Ectodermal cell (in vitro differentiated cells): ENCODE measurements around the gene CENPX.

Experiments
- H3K27ac ChIP-seq: 2 replicates; pipeline ENCODE4 v1.7.0; 2013; ENCODE audit warnings: mild to moderate bottlenecking, low read depth, low read length; ENCODE audit not compliant: insufficient read depth, poor library complexity, severe bottlenecking
- H3K27me3 ChIP-seq: 2 replicates; pipeline ENCODE4 v1.7.0; 2013; ENCODE audit warnings: mild to moderate bottlenecking, low read length; ENCODE audit not compliant: insufficient read depth, control insufficient read depth, poor library complexity, severe bottlenecking
- H3K36me3 ChIP-seq: one replicate; pipeline ENCODE4 v1.7.0; 2013; ENCODE audit warnings: low read length; ENCODE audit not compliant: control insufficient read depth, insufficient read depth
- H3K4me1 ChIP-seq: one replicate; pipeline ENCODE4 v1.7.0; 2013; ENCODE audit warnings: low read length; ENCODE audit not compliant: control insufficient read depth, insufficient read depth
- H3K4me3 ChIP-seq: 2 replicates; pipeline ENCODE4 v1.7.0; 2013; ENCODE audit warnings: low read depth, low read length, control low read depth; ENCODE audit not compliant: insufficient read depth
- H3K9me3 ChIP-seq: 2 replicates; pipeline ENCODE4 v1.7.0; 2013; ENCODE audit warnings: mild to moderate bottlenecking, low read length, moderate library complexity; ENCODE audit not compliant: control insufficient read depth
- WGBS, 2 experiments: methylation state at CpG; one replicate each; pipeline ENCODE4 v1.1.7; 2013; ENCODE audit warnings: missing lambda C conversion rate in 2 of 2; 5-methylcytosine and 5-hydroxymethylcytosine counted together

Gene CENPX

DNA sequence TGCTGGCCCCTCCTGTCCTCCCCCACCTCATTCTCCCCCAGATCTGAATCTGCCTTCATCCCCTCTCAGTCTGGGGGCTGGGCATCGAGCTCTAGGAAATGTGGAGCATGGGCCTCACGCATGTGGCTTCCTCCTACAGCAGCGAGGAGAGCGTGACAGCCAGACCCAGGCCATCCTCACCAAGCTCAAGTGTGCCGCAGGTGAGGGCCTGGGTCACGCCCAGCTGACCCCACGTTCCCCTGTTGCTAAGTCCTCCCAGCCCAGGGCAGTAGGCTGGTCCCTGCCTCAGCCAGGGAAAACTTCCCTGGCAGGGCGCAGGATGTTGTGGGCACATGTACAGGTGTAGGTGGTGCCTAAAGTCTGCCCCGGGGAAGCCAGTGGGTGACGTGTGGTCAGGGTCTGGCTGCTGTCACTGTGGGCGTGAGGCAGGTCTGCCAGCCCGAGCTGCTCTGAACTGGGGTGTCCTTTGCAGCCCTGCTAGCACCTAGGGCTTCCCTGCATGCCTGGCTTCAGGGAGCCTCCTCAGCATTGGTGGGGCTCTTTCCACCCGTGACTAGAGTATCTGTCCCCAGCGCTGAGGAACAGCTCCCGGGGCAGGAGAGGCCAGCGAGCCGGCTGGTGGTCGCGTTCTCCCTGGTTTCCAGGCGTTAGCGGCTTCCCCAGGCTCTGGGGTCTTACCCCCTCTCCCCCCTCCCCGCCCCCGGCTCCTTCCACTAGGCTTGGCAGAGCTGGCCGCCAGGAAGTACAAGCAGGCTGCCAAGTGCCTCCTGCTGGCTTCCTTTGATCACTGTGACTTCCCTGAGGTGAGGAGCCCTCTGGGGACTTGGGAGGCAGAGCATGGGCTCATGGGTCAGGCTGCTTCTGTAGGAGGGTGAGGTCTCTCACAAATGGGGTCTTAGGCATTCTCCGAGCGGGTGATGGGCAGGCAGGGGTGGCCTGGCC lies 32.6 kb upstream of the CENPX start:
- WGBS, 2 experiments: 92 to 94% methylated on average over 26 of the region's 26 CpGs
- Histone ChIP-seq H3K4me1 (peaks cover 8% of the 10 kb centered on the region), H3K27me3 (no peaks in the 10 kb centered on the region), H3K9me3 (no peaks in the 10 kb centered on the region), H3K36me3 (peaks cover 44% of the 10 kb centered on the region), H3K4me3 (no peak overlapping the region), H3K27ac (no peak overlapping the region)

DNA sequence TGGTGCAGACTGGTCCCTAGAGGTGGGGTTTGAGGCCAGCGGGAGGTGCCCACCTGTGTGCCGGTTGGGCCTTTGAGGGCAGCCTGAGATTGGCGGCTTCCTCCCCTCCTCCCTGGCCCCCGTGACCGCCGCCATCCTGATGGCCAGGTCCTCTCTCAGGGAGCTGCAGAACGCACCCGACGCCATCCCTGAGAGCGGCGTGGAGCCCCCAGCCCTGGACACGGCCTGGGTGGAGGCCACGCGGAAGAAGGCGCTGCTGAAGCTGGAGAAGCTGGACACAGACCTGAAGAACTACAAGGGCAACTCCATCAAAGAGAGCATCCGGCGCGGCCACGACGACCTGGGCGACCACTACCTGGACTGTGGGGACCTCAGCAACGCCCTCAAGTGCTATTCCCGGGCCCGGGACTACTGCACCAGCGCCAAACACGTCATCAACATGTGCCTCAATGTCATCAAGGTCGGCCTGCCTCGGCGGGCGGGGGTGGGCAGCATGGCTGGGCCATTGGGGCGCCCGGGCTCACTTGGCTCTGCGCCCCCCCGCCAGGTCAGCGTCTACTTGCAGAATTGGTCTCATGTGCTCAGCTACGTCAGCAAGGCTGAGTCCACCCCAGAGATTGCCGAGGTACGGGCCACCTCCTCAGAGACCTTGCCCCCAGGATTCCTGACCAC lies 31.8 kb upstream of the CENPX start:
- peaks cover 8% of the 10 kb centered on the region for H3K4me1 ChIP-seq
- no peak overlapping the region for H3K4me3 ChIP-seq
- no peak overlapping the region for H3K27ac ChIP-seq
- no peaks in the 10 kb centered on the region for H3K27me3 ChIP-seq
- H3K36me3 ChIP-seq: peaks cover 47% of the 10 kb centered on the region
- H3K9me3 ChIP-seq: no peaks in the 10 kb centered on the region
- WGBS, 2 experiments: 95 to 96% methylated on average over 38 of the region's 38 CpGs

DNA sequence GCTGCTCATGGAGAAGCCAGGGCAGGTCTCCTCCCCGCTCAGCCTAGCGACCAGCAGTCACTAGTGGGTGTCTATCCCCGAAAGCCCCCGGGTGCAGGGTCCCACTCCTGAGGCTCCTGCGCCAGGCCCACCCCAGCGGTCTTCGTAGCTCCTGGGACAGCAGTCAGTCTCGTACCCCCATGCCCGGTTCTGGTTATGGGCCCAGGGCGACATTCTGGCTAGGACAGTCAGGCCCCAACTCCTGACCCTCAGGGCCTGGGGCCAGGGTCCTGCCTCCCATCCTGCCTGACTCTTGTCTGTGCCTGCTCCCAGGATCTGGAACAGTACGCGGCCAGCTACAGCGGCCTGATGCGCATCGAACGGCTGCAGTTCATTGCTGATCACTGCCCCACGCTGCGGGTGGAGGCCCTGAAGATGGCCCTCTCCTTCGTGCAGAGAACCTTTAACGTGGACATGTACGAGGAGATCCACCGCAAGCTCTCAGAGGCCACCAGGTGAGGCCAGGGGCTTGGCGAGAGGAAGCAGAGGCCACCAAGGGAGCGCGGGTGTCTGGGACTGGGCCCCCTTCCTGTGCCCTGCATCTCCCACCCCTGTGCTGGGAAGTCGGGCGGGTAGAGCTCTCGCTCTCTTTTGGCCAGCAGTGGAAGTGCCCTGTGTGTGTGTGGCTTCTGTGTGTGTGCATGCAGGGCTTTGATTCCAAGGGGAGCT lies 31.0 kb upstream of the CENPX start:
- Histone ChIP-seq H3K9me3 (no peaks in the 10 kb centered on the region), H3K4me3 (no peak overlapping the region), H3K36me3 (peaks cover 47% of the 10 kb centered on the region), H3K4me1 (peaks cover 8% of the 10 kb centered on the region), H3K27ac (no peak overlapping the region), H3K27me3 (no peaks in the 10 kb centered on the region)
- WGBS, 2 experiments: 96% methylated on average over 28 of the region's 28 CpGs

DNA sequence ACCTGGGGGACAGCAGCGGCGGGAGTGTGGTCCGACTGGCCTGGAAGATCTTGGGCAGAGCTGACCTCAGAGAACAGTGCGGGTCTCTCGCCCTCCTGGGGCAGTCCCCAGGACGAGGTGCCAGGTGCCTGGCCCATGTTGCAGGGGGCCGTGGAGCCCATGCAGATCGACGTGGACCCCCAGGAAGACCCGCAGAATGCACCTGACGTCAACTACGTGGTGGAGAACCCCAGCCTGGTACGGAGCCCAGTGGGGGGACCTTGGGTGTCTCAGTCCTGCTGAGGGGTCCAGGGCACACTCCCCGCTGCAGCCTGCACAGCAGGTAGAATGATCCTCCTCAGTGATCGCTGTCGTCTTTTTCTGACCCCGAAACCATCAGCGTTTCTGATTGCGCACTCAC lies 30.5 kb upstream of the CENPX start:
- peaks cover 8% of the 10 kb centered on the region for H3K4me1 ChIP-seq
- H3K36me3 ChIP-seq: peaks cover 47% of the 10 kb centered on the region
- 93% methylated on average over 19 of the region's 19 CpGs for WGBS, 2 experiments

DNA sequence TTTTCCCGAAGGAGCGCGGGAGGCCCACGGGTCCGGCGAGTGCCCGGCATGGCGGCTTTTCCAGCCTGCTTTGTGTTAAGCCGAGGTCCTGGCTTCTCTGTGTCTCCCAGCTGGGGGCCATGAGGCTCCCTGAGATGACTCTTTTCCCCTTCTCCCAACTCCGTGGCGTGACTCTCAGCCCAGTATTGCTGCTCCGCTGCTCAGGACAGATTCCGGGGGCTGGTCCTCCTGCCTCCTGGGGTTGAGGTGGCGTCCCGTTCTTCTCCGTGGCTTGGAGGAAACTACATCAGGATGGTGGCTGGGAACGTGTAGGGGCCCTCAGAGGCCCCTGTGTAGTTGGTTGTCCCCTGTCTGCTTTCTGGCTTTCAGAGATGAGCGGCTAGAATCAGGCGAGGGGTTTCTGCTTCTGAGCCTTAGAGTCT lies 30.0 kb upstream of the CENPX start:
- Histone ChIP-seq H3K36me3 (peaks cover 42% of the 10 kb centered on the region), H3K27me3 (no peaks in the 10 kb centered on the region)
- WGBS, 2 experiments: 33 to 38% methylated on average over 19 of the region's 19 CpGs

More for the DNA sequence above, 30.5 kb upstream of the CENPX start:
- H3K9me3 ChIP-seq: no peaks in the 10 kb centered on the region
- H3K27me3 ChIP-seq: no peaks in the 10 kb centered on the region
- H3K4me3 ChIP-seq: peak overlapping the region; percentile 62
- no peak overlapping the region for H3K27ac ChIP-seq

DNA sequence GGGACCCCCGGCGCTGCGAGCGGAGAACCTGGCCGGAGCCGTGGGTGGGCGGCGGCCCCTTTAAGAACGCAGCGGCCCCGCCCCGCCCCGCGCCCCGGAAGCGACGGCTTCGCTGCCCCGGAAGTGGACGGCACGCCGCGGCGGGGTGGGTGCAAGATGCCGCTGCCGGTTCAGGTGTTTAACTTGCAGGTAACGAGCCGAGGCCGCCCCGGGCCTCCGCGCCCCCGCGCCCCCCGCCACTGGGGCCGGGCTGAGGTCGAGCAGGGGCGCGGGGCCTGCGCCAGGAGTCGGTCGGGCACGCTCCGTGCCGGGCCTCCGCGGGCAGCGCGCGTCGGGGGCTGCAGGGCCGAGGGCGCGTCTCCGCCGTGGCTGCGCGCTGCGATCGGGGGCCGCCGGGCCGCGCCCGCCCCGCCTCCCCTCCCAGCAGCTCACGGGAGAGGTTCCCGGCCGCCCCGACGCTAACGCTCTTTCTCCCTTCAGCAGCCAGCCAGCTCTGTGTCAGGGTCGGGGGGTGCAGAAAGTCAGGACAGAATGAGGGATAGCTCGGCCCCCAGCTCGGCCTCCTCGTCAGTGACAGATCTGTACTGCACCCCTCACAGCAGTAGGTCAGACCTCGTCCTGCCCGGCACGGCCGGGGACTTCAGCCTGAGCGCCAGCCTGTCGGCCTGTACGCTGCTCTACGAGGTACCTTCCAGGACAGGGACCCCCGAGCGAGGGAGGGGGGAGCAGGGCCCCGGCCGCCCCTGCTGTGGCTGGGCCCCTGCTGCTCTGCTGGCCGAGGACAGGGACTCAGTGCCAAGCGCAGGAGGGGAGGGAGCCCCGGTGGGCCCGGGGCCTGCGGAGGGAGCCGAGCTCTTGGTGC lies 29.3 kb upstream of the CENPX start, which contains the start of the genes GPS1 and RFNG:
Gene GPS1, plus strand, starts transcription at position 123 of the 862 bp plus-strand sequence. Its CDS starts 34 bp downstream, at position 157.
Gene RFNG, minus strand, starts transcription at position 36 of the 862 bp plus-strand sequence. CDS start 45 bp downstream, outside the sequence.
- Histone ChIP-seq H3K4me1 (peaks cover 8% of the 10 kb centered on the region), H3K27me3 (no peaks in the 10 kb centered on the region), H3K4me3 (peak within 1 kb of the TSS; percentile 62), H3K27ac (no peak within 1 kb of the TSS), H3K9me3 (no peaks in the 10 kb centered on the region), H3K36me3 (peaks cover 36% of the 10 kb centered on the region)
- 1% methylated on average over 94 of the region's 94 CpGs for WGBS, 2 experiments

More for the DNA sequence above, 30.0 kb upstream of the CENPX start:
- Histone ChIP-seq H3K9me3 (no peaks in the 10 kb centered on the region), H3K27ac (no peak overlapping the region), H3K4me3 (peak overlapping the region; percentile 62), H3K4me1 (peaks cover 8% of the 10 kb centered on the region)

DNA sequence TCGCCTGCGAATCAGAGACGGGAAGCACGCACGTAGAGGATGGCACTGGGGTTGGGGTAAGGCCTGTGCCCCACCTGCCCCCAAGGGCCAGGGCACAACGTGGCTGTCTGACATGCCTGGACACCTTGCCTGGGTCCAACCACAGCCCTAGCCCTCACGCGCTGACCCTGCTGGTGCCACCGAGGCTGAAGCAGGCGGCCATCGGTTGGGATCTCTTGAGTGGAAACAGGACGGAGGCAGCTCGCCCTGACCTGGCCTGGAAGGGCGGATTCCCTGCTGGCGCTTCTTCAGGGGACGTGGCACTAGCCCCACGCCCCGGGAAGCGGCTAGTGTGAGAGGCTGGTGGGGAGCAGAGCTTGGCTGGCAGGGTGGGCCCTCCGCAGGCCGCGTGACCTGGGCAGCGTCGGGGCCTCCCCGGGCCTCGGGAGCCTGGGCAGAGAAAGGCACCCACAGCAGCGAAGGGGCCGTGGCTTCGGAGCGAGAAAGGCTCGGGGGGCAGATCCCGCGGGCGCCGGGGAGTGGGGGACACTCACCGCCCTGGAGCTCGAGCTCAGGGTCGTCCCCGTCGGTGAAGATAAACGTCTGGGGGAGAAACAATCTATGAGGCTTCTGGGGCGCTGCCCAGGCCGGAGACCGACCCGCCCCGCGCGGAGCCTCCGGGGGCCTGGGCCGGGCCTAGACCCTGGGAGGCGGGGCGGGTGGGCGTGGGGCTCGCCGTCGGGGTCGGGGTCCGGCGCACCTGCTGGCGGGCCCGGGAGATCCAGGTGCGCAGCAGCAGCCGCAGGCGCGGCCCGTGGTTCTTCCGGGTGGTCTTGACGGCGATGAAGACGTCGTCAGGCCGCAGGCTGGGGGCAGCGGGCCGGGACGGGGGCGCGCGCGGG lies 28.3 kb upstream of the CENPX start:
- Histone ChIP-seq H3K27ac (no peak overlapping the region), H3K9me3 (no peaks in the 10 kb centered on the region), H3K36me3 (peaks cover 26% of the 10 kb centered on the region), H3K27me3 (no peaks in the 10 kb centered on the region), H3K4me3 (peak overlapping the region; percentile 62), H3K4me1 (peaks cover 8% of the 10 kb centered on the region)
- 20 to 22% methylated on average over 79 of the region's 79 CpGs for WGBS, 2 experiments

DNA sequence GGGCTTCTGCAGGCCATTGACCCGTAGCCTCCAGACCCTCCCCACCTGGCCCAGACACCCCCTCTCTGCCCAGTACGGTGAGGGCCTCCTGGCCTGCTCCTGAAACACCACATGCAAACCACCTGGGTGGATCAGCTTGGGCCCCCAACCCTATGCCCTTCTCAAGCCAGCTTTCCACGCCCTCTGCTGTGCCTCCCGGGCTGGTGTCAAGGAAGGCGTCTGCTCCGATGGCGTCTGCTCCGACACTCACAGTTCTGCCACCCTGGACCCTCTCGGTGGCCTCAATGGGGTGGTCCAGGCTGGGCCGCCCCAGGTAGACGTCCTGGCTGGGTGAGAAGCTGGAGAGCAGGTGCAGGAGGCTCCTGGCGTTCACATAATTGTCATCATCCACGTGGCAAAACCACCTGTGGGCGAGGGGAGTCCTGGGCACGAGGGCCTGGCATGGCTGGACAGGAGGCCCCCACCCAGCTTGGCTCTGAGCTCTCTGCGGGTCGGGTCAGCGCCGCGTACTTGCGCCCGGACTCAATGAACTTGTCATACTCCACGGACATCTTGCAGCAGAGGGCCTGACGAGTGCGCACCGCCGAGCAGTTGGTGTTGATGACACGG lies 27.6 kb upstream of the CENPX start:
- H3K27me3 ChIP-seq: no peaks in the 10 kb centered on the region
- no peaks in the 10 kb centered on the region for H3K9me3 ChIP-seq
- H3K4me1 ChIP-seq: peaks cover 8% of the 10 kb centered on the region
- H3K27ac ChIP-seq: no peak overlapping the region
- WGBS, 2 experiments: 92 to 93% methylated on average over 28 of the region's 28 CpGs
- H3K4me3 ChIP-seq: peak overlapping the region; percentile 62
- H3K36me3 ChIP-seq: peaks cover 21% of the 10 kb centered on the region
